Measurements from ENCODE around the gene FSTL1. TPM values are rescaled to one million over a fixed set of nuclear protein-coding genes. Genes with fewer than 3 reads are reported as not detected.

The FSTL1 gene
- polyA plus RNA-seq, 2 of the 4 experiments (the other 2 are of a cell fraction): 57.7 to 118 TPM

- ChIA-PET CTCF (interaction anchor here (0.9 to 11.8 kb wide), 6 partner anchors 9 to 126 kb away, joined by 3 to 141 read pairs (median 4); no protein-coding TSS in a partner anchor), POLR2A (interaction anchor here (1.1 to 1.4 kb wide), 2 partner anchors 18 to 161 kb away, joined by 4 read pairs; partner anchors contain the start of gene NDUFB4)
- H3K27ac ChIP-seq: peak overlapping the region; percentile 66 to 78
- no peaks in the 10 kb centered on the region for H3K9me3 ChIP-seq
- H3K4me3 ChIP-seq: no peak overlapping the region
- ATAC-seq (peak; percentile 54 to 77; a peak in 5 of 6 replicates), DNase-seq (ENCODE audit: low read depth in 1 of 2, low spot score in 1 of 2) (peak in 1 of 2 experiments; percentile 65), FAIRE-seq (no peak)
- peaks cover 73% of the 10 kb centered on the region for H3K4me1 ChIP-seq
- TF ChIP-seq FOSL2 (IDR thresholded peaks at IDR 0.05) (no peak), FOSL2 (CRISPR knock-in tag; IDR thresholded peaks at IDR 0.05) (peak; percentile 59), EP300 (IDR thresholded peaks at IDR 0.05) (0 out of 5 replicates have a peak, but pooled peaks of 1 of the 2 experiments have one; percentile 22), HOXA7 (CRISPR knock-in tag; IDR thresholded peaks at IDR 0.05) (no peak)
- 17% methylated on average over 4 of the region's 4 CpGs for WGBS (ENCODE audit: missing lambda C conversion rate)
- peak overlapping the region; percentile 54 for H3K4me2 ChIP-seq
Observed at GRCh38 chr3:120435621-120436020, 15.2 kb downstream of the FSTL1 start.

GRCh38 chr3:120433662-120434331, 17.0 kb downstream of the FSTL1 start:
- H3K27ac ChIP-seq: 0 out of 6 replicates have a peak overlapping the region, but pooled peaks of 1 of the 2 experiments have one; percentile 3
- whole genome bisulfite sequencing (ENCODE audit: missing lambda C conversion rate): 88% methylated on average over 4 of the region's 4 CpGs
- no peak for TF ChIP-seq POLR2AphosphoS2 (conservative IDR thresholded peaks at IDR 0.05; ENCODE audit: low read length)
- TF ChIP-seq, protein P1, sequence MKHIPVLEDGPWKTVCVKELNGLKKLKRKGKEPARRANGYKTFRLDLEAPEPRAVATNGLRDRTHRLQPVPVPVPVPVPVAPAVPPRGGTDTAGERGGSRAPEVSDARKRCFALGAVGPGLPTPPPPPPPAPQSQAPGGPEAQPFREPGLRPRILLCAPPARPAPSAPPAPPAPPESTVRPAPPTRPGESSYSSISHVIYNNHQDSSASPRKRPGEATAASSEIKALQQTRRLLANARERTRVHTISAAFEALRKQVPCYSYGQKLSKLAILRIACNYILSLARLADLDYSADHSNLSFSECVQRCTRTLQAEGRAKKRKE (CRISPR knock-in tag; IDR thresholded peaks at IDR 0.05; ENCODE audit: low read depth): no peak
- TF ChIP-seq EHF (CRISPR knock-in tag; IDR thresholded peaks at IDR 0.05): no peak
- no peak for TF ChIP-seq RCOR1 (IDR thresholded peaks at IDR 0.05; ENCODE audit: low read depth, low read length)
- no peak for TF ChIP-seq RNF2 (IDR thresholded peaks at IDR 0.05; ENCODE audit: borderline replicate concordance, low read depth)
- TF ChIP-seq HOXB13 (CRISPR knock-in tag; IDR thresholded peaks at IDR 0.05; ENCODE audit: low read depth): no peak
- no peak for TF ChIP-seq CEBPB (IDR thresholded peaks at IDR 0.05)
- no peak overlapping the region for H3K4me3 ChIP-seq
- no peak for FAIRE-seq
- no peak for DNase-seq (ENCODE audit: low read depth in 1 of 2, low spot score in 1 of 2)
- H3K9me3 ChIP-seq: no peaks in the 10 kb centered on the region
- ChIA-PET POLR2A (no interaction called here), CTCF (interaction anchor here (11.8 kb wide), 1 partner anchor 13 kb away, joined by 141 read pairs; no protein-coding TSS in a partner anchor)
- H3K4me2 ChIP-seq: no peak overlapping the region
- peaks cover 55% of the 10 kb centered on the region for H3K4me1 ChIP-seq
- no peak for ATAC-seq

DNA sequence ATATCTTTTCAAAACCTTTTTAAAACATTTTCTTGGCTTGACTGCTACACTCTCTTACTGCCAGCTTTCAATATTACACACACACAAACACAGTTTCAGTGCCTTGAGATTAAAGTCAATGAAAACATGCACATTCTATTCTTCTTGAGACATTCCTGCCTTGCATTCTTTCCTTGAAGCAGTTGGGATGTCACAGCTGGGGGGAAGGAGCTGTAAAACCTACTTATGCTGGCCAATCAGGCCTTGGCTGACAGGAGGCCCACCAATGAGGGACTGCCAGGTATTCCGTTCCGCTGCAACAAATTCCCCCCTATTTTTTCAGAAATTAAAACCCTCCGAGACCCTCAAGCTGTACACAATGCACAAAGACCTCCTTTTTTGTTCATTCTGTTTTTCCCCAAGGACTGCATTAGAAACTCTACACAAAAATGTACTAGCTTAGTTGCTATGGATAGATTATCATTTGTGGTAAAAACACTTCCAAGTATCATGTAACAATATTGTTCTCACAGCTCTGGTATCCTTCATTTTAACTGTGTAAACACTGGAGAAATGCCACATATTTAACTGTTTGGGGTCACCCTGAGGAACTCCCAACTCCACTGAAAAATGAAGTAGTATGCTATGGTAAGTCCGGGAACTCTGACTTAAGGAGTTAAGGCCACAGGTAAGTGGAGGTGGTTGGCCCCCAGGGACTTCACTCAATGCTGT, 18.5 kb downstream of the FSTL1 start:
- FAIRE-seq: no peak
- no peak for ATAC-seq
- H3K4me2 ChIP-seq: no peak overlapping the region

More for the DNA sequence above, 18.5 kb downstream of the FSTL1 start:
- H3K27ac ChIP-seq: peak overlapping the region in 1 of 2 experiments; percentile 24; a peak in 2 of 6 replicates
- no peaks in the 10 kb centered on the region for H3K9me3 ChIP-seq
- DNase-seq (ENCODE audit: low read depth in 1 of 2, low spot score in 1 of 2): peak in 1 of 2 experiments; percentile 37
- ChIA-PET POLR2A (interaction anchor here (0.7 kb wide), 1 partner anchor 337 kb away, joined by 3 read pairs; no protein-coding TSS in a partner anchor), CTCF (interaction anchor here (1.1 to 11.8 kb wide), 3 partner anchors 12 to 126 kb away, joined by 3 to 141 read pairs (median 5); no protein-coding TSS in a partner anchor)
- peaks cover 40% of the 10 kb centered on the region for H3K4me1 ChIP-seq
- 88% methylated on average over 4 of the region's 4 CpGs for WGBS (ENCODE audit: missing lambda C conversion rate)
- TF ChIP-seq EHMT2 (IDR thresholded peaks at IDR 0.05; ENCODE audit: low read depth): no peak
- TF ChIP-seq, protein P2, sequence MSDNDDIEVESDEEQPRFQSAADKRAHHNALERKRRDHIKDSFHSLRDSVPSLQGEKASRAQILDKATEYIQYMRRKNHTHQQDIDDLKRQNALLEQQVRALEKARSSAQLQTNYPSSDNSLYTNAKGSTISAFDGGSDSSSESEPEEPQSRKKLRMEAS (IDR thresholded peaks at IDR 0.05): no peak
- TF ChIP-seq RAD21 (conservative IDR thresholded peaks at IDR 0.05 in 1 of 2, IDR thresholded peaks at IDR 0.05 in 1 of 2): no peak
- TF ChIP-seq FOSB (CRISPR knock-in tag; IDR thresholded peaks at IDR 0.05): no peak
- TF ChIP-seq RARB (CRISPR knock-in tag; IDR thresholded peaks at IDR 0.05): no peak
- no peak for TF ChIP-seq ZFP36 (IDR thresholded peaks at IDR 0.05; ENCODE audit: borderline replicate concordance, partially characterized antibody)
- no peak for TF ChIP-seq MAFK (IDR thresholded peaks at IDR 0.05; ENCODE audit: partially characterized antibody)
- no peak for TF ChIP-seq MAZ (IDR thresholded peaks at IDR 0.05; ENCODE audit: borderline replicate concordance, low read depth, low read length)
- TF ChIP-seq, protein P3, sequence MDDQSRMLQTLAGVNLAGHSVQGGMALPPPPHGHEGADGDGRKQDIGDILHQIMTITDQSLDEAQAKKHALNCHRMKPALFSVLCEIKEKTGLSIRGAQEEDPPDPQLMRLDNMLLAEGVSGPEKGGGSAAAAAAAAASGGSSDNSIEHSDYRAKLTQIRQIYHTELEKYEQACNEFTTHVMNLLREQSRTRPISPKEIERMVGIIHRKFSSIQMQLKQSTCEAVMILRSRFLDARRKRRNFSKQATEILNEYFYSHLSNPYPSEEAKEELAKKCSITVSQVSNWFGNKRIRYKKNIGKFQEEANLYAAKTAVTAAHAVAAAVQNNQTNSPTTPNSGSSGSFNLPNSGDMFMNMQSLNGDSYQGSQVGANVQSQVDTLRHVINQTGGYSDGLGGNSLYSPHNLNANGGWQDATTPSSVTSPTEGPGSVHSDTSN (IDR thresholded peaks at IDR 0.05): no peak
- TF ChIP-seq NPAS2 (CRISPR knock-in tag; IDR thresholded peaks at IDR 0.05; ENCODE audit: borderline replicate concordance): no peak
- no peak for TF ChIP-seq CBX8 (IDR thresholded peaks at IDR 0.05)
- no peak for TF ChIP-seq CHD2 (IDR thresholded peaks at IDR 0.05; ENCODE audit: low read length, partially characterized antibody)
- TF ChIP-seq MYC (IDR thresholded peaks at IDR 0.05; ENCODE audit: borderline replicate concordance, low read length): no peak
- no peak for TF ChIP-seq RCOR1 (IDR thresholded peaks at IDR 0.05; ENCODE audit: low read depth, low read length)
- TF ChIP-seq POLR2A (IDR thresholded peaks at IDR 0.05; ENCODE audit: low read length): no peak
- TF ChIP-seq CEBPB (IDR thresholded peaks at IDR 0.05): no peak
- H3K4me3 ChIP-seq: no peak overlapping the region
